ENCODE results near the gene TNFRSF1A. TPM values are rescaled to one million over a fixed set of nuclear protein-coding genes. Genes with fewer than 3 reads are reported as not detected.

TNFRSF1A gene
- total and polyA plus RNA-seq, 2 of the 13 experiments (the other 11 are each of a cell fraction or from before 2014, with no cell fraction given): 41.5 to 61.2 TPM

GRCh38 chr12:6374028-6374785, 32.3 kb upstream of the TNFRSF1A start (continued):
- TF ChIP-seq MEIS1 (CRISPR knock-in tag; IDR thresholded peaks at IDR 0.05; ENCODE audit: borderline replicate concordance): no peak
- TF ChIP-seq ZNF225 (CRISPR knock-in tag; IDR thresholded peaks at IDR 0.05): 0 out of 2 replicates have a peak, but pooled peaks have one; percentile 20
- 0 out of 2 replicates have a peak, but pooled peaks have one; percentile 22 for TF ChIP-seq MZF1 (CRISPR knock-in tag; IDR thresholded peaks at IDR 0.05; ENCODE audit: borderline replicate concordance)
- TF ChIP-seq ISL2 (CRISPR knock-in tag; IDR thresholded peaks at IDR 0.05): no peak
- TF ChIP-seq ZNF800 (CRISPR knock-in tag; IDR thresholded peaks at IDR 0.05): no peak
- no peak for TF ChIP-seq ARID4A (CRISPR knock-in tag; IDR thresholded peaks at IDR 0.05; ENCODE audit: borderline replicate concordance)
- TF ChIP-seq ZFP91 (CRISPR knock-in tag; IDR thresholded peaks at IDR 0.05; ENCODE audit: borderline replicate concordance): peak; percentile 5; the same call in 1 of the 2 replicates
- peak; percentile 33; the same call in 1 of the 2 replicates for TF ChIP-seq ZNF253 (CRISPR knock-in tag; IDR thresholded peaks at IDR 0.05; ENCODE audit: borderline replicate concordance)
